ENCODE measurements around the gene PRUNE1.

Gene PRUNE1

GRCh38 chr1:150976879-150977694, 31.2 kb upstream of the PRUNE1 start:
- DNase-seq (ENCODE audit: low read depth in 2 of 2) = no peak

- DNase-seq (ENCODE audit: low read depth in 2 of 2) = peak; percentile 80 to 81
Measured at GRCh38 chr1:150979092-150980056, 28.9 kb upstream of the PRUNE1 start.

GRCh38 chr1:150981177-150981804, 27.0 kb upstream of the PRUNE1 start:
- DNase-seq (ENCODE audit: low read depth in 2 of 2) = no peak

GRCh38 chr1:150981805-150982712, 26.2 kb upstream of the PRUNE1 start, which contains the start of gene ANXA9:
Gene ANXA9, plus strand, starts transcription at chr1:150982292. Its CDS starts 814 bp downstream, at chr1:150983106.
- no peak for DNase-seq (ENCODE audit: low read depth in 2 of 2)

- no peak for DNase-seq (ENCODE audit: low read depth in 2 of 2)
Measured at GRCh38 chr1:150985179-150985825, 22.9 kb upstream of the PRUNE1 start.

- DNase-seq (ENCODE audit: low read depth in 2 of 2) = no peak
Measured at GRCh38 chr1:150987924-150988323, 20.3 kb upstream of the PRUNE1 start.

- no peak for DNase-seq (ENCODE audit: low read depth in 2 of 2)
Measured at GRCh38 chr1:150992626-150993025, 15.6 kb upstream of the PRUNE1 start.

GRCh38 chr1:150994248-150994647, 14.0 kb upstream of the PRUNE1 start:
- no peak for DNase-seq (ENCODE audit: low read depth in 2 of 2)

GRCh38 chr1:150995460-150995859, 12.8 kb upstream of the PRUNE1 start:
- no peak for DNase-seq (ENCODE audit: low read depth in 2 of 2)

GRCh38 chr1:150995896-150996295, 12.4 kb upstream of the PRUNE1 start:
- DNase-seq (ENCODE audit: low read depth in 2 of 2) = no peak

- no peak for DNase-seq (ENCODE audit: low read depth in 2 of 2)
Measured at GRCh38 chr1:150997126-150997872, 10.9 kb upstream of the PRUNE1 start.

GRCh38 chr1:150997949-150998348, 10.3 kb upstream of the PRUNE1 start:
- no peak for DNase-seq (ENCODE audit: low read depth in 2 of 2)

- no peak for DNase-seq (ENCODE audit: low read depth in 2 of 2)
Measured at GRCh38 chr1:150999051-150999674, 9.1 kb upstream of the PRUNE1 start.

- no peak for DNase-seq (ENCODE audit: low read depth in 2 of 2)
Measured at GRCh38 chr1:150999926-151000325, 8.3 kb upstream of the PRUNE1 start.

- DNase-seq (ENCODE audit: low read depth in 2 of 2) = no peak
Measured at GRCh38 chr1:151000408-151000807, 7.8 kb upstream of the PRUNE1 start.

- DNase-seq (ENCODE audit: low read depth in 2 of 2) = no peak
Measured at GRCh38 chr1:151001602-151002001, 6.6 kb upstream of the PRUNE1 start.

- no peak for DNase-seq (ENCODE audit: low read depth in 2 of 2)
Measured at GRCh38 chr1:151002051-151002450, 6.2 kb upstream of the PRUNE1 start.

- no peak for DNase-seq (ENCODE audit: low read depth in 2 of 2)
Measured at GRCh38 chr1:151002611-151003010, 5.6 kb upstream of the PRUNE1 start.

GRCh38 chr1:151003180-151003579, 5.1 kb upstream of the PRUNE1 start:
- no peak for DNase-seq (ENCODE audit: low read depth in 2 of 2)
